Heart left ventricle (tissue), 16 donors: ENCODE measurements around the gene IGHMBP2. TPM values are rescaled to one million over a fixed set of nuclear protein-coding genes. Genes with fewer than 3 reads are reported as not detected.
"Not testable (repeated sequence)": the region's sequence is repeated elsewhere in the genome, so short reads cannot be mapped to it uniquely, and the experiment has no call there.

Experiments used
- ATAC-seq, 4 donors: fragments of 200-7000 bp; cut with Tn5 transposase; one replicate each; pipeline ENCODE4 v1.9.1; 2020 to 2022; ENCODE audit warnings: moderate library complexity in 4 of 4, mild to moderate bottlenecking in 3 of 4, moderate number of reproducible peaks in 1 of 4
- DNase-seq, 5 donors: peaks; one replicate each; pipeline ENCODE4 v3.0.0-alpha.2; 2020
- H3K27ac ChIP-seq, 12 donors: fragments of 200-600 bp; sonication (generic) in 4 of 12; one replicate each; pipeline versions ENCODE4 v1.5.0 to v1.8.0; 2016 to 2022; ENCODE audit warnings: mild to moderate bottlenecking in 2 of 12
- H3K27me3 ChIP-seq, 9 donors: fragments of 200-600 bp; sonication (generic) in 2 of 9; one replicate each; pipeline versions ENCODE4 v1.5.1 to v1.8.0; 2016 to 2022; ENCODE audit warnings: mild to moderate bottlenecking in 3 of 9
- H3K36me3 ChIP-seq, 9 donors: fragments of 200-600 bp; sonication (generic) in 2 of 9; one replicate each; pipeline versions ENCODE4 v1.5.0 to v1.8.0; 2018 to 2022; ENCODE audit warnings: mild to moderate bottlenecking in 2 of 9
- H3K4me1 ChIP-seq, 12 donors: fragments of 200-600 bp; sonication (generic) in 4 of 12; one replicate each; pipeline versions ENCODE4 v1.5.0 to v1.8.0; 2016 to 2022; ENCODE audit warnings: mild to moderate bottlenecking in 3 of 12
- H3K4me3 ChIP-seq, 12 donors: fragments of 200-600 bp; sonication (generic) in 4 of 12; one replicate each; pipeline versions ENCODE4 v1.5.0 to v1.8.0; 2017 to 2022; ENCODE audit warnings: mild to moderate bottlenecking in 9 of 12, moderate library complexity in 4 of 12
- H3K9me3 ChIP-seq, 12 donors: fragments of 200-600 bp; sonication (generic) in 4 of 12; one replicate each; pipeline versions ENCODE4 v1.5.0 to v1.8.0; 2016 to 2022; ENCODE audit warnings: mild to moderate bottlenecking in 1 of 12
- POLR2A ChIP-seq, 2 donors: fragments of 450-650 bp; IDR thresholded peaks; one replicate each; pipeline ENCODE4 v1.6.1; 2017; ENCODE audit warnings: antibody characterized with exemption in 2 of 2, mild to moderate bottlenecking in 2 of 2, moderate library complexity in 2 of 2
- WGBS, 4 donors: extraction: QIAGEN DNeasy Blood & Tissue Kit in 2 of 4; methylation state at CpG; one replicate each; pipeline versions ENCODE4 v1.1.5 to v1.1.7; 2013 to 2018; 5-methylcytosine and 5-hydroxymethylcytosine counted together
- intact Hi-C, 10 donors: fragments of 100-400 bp; cut with DNase I; formaldehyde crosslinking; loops; one replicate each; pipeline versions ENCODE4 v1.11.1 to v1.14.2; 2022
- long read RNA-seq, 3 donors: library from polyadenylated mRNA; unstranded; transcript quantifications; one replicate each; pipeline ENCODE4 v2.0.0, GENCODE V29; 2020 to 2021
- polyA plus RNA-seq, 2 donors: library from polyadenylated mRNA; stranded (reverse); fragments of 200-250 nt; gene quantifications; one replicate each; pipeline ENCODE4 v1.2.3, GENCODE V29; 2013
- total RNA-seq, 9 donors: library from RNA; depleted of rRNA in 2 of 9; stranded (reverse); fragments of >200 nt in 2 of 9; fragmentation: NEBNext Ultra II Directional in 3 of 9; extraction: Animal tissue kit (Norgen Biotek cat#: 25700) in 3 of 9; gene quantifications; one replicate each; pipeline versions ENCODE4 v1.1.0 to v1.2.4, GENCODE V29; 2016 to 2023
- TF ChIP-seq, protein P1 (sequence below), 12 donors: fragments of 200-600 bp; sonication (generic) in 4 of 12; IDR thresholded peaks; one replicate each; pipeline versions ENCODE4 v1.5.0 to v1.8.0; 2018 to 2022; ENCODE audit warnings: antibody characterized with exemption in 12 of 12, mild to moderate bottlenecking in 5 of 12
- donor health status: ischemic (EF 13 %, LVEDD 7.1; RV severe dilation, severe dysfunction).
- donor health status: healthy with polysubstance abuse.
- donor health status: DM: no; HTN: yes; CAD: no.
- donor health status: DM: no; HTN: no; CAD: no.
- donor health status: ischemic (EF 25% LVEDD 6.9; RV normal size, moderate dysfunction).
- donor health status: ischemic (EF 25% LVEDD 5.7; RV mildly dilated, moderate dysfunction).
- donor health status: healthy.
- donor health status: DM: yes; HTN: yes; CAD: no.
- donor health status: ischemic (EF 35%, LVEDD 5.7; RV mildly dilated, moderate dysfunction).
- donor health status: nonischemic (EF 11% LVEDD 7.7; RV severe dilation, severe dysfunction).
- donor health status: DM: yes; HTN: yes; CAD: no.
- donor health status: PGD.
- donor health status: ischemic (EF 29% LVEDD 5.4; RV normal size, mild dysfunction).
- donor health status: nonischemic (EF 23%, LVEDD 6.1; RV moderate dilation, normal function).

Gene IGHMBP2
- total RNA-seq (10 to 100 TPM in 6 of 9 donors, 1 to 10 TPM in 3; 8.3 to 18.9 (median 13.7) TPM), polyA plus RNA-seq (10 to 100 TPM; 10.3 to 12.6 TPM)
- long read RNA-seq, donor 1, partial matches to known transcripts = 7 of 8 reads
- long read RNA-seq, donor 1, other reads (novel, unspliced or antisense) = 0 of 8 reads
- long read RNA-seq, donor 2, transcript IGHMBP2-201 (15 exons, 3,961 nt) = major isoform, 6 of 99 reads
- long read RNA-seq, donor 2, partial matches to known transcripts = 84 of 99 reads
- long read RNA-seq, donor 2, other reads (novel, unspliced or antisense) = 6 of 99 reads
- long read RNA-seq, donor 3, transcript IGHMBP2-201 (15 exons, 3,961 nt) = major isoform, 5 of 27 reads
- long read RNA-seq, donor 3, partial matches to known transcripts = 15 of 27 reads
- long read RNA-seq, donor 3, other reads (novel, unspliced or antisense) = 3 of 27 reads

DNA sequence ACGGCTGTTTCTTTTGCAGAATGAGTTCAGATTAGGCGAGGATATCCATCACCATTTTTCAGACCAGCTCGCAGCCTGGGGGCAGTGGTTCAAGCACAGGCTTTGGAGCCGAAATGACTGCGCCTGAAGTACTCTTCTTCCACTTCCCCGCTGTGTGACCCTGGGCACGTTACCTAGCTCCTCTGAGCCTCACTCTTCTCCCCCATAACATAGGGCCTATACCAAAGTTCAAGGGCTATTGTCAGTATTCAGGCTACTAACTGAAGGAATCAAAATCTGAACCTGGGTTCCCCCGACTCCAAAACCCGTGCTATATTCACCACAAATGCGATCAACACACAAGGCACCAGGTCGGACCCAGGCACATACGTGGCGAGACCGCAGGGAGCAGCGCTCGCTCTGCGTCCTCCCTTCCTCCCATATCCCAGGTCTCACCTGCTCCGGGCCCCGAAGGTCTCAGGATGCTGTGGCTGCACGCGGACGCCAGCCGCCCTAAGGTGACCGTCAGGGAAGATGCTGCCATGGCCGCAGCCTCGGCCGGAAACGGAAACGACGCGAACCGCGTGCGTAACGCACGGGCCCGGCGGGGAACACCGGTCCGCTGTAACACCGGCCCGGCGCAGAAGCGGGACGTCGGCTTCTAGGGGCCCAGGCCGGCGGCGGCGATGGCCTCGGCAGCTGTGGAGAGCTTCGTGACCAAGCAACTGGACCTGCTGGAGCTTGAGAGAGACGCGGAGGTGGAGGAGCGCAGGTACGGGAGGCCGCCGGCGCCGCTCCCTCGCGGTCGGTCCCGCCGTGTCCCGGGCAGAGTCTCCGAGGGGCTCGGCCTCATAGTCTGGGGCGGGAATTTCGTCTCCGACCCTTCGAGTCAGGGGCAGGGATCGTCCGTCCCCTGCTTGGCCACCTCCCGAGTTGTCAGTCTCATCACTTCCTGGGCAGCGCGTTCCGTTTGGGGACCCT lies at the start of gene IGHMBP2, which contains the start of gene MRPL21:
TSS of gene IGHMBP2 (plus strand) at position 604 of the 960 bp plus-strand sequence. CDS start at position 666, 62 bp downstream.
TSS of gene MRPL21 (minus strand) at position 545 of the 960 bp plus-strand sequence. CDS start at position 523, 22 bp downstream.
- Histone ChIP-seq H3K36me3 (peaks cover 0 to 46% (median 36%) of the 10 kb centered on the region in 9 donors), H3K4me3 (peak within 1 kb of the TSS; percentile 73 to 96 (median 86)), H3K9me3 (no peaks in the 10 kb centered on the region), H3K4me1 (peaks cover 10 to 45% (median 28%) of the 10 kb centered on the region in 12 donors), H3K27me3 (no peaks in the 10 kb centered on the region), H3K27ac (peak within 1 kb of the TSS; percentile 39 to 93 (median 86))
- peak; percentile 84 to 96 (median 96) for ATAC-seq
- WGBS, 4 donors = 1 to 3% (median 1%) methylated on average over 26 to 78 of the region's 78 CpGs
- TF ChIP-seq, protein P1, sequence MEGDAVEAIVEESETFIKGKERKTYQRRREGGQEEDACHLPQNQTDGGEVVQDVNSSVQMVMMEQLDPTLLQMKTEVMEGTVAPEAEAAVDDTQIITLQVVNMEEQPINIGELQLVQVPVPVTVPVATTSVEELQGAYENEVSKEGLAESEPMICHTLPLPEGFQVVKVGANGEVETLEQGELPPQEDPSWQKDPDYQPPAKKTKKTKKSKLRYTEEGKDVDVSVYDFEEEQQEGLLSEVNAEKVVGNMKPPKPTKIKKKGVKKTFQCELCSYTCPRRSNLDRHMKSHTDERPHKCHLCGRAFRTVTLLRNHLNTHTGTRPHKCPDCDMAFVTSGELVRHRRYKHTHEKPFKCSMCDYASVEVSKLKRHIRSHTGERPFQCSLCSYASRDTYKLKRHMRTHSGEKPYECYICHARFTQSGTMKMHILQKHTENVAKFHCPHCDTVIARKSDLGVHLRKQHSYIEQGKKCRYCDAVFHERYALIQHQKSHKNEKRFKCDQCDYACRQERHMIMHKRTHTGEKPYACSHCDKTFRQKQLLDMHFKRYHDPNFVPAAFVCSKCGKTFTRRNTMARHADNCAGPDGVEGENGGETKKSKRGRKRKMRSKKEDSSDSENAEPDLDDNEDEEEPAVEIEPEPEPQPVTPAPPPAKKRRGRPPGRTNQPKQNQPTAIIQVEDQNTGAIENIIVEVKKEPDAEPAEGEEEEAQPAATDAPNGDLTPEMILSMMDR (IDR thresholded peaks at IDR 0.05) = peak in 1 of 12 donors; percentile 15
- peak in 1 of 2 donors; percentile 73 for TF ChIP-seq POLR2A (IDR thresholded peaks at IDR 0.05)
- intact Hi-C loops = loop anchor here in 4 of 10 donors (2.0 to 10.0 kb wide), 6 partner anchors 61 to 185 kb away; partner anchors contain the start of genes CPT1A (in 1 of the 4) and TPCN2 (in 1 of the 4)
- peak; percentile 82 to 92 (median 87) for DNase-seq

DNA sequence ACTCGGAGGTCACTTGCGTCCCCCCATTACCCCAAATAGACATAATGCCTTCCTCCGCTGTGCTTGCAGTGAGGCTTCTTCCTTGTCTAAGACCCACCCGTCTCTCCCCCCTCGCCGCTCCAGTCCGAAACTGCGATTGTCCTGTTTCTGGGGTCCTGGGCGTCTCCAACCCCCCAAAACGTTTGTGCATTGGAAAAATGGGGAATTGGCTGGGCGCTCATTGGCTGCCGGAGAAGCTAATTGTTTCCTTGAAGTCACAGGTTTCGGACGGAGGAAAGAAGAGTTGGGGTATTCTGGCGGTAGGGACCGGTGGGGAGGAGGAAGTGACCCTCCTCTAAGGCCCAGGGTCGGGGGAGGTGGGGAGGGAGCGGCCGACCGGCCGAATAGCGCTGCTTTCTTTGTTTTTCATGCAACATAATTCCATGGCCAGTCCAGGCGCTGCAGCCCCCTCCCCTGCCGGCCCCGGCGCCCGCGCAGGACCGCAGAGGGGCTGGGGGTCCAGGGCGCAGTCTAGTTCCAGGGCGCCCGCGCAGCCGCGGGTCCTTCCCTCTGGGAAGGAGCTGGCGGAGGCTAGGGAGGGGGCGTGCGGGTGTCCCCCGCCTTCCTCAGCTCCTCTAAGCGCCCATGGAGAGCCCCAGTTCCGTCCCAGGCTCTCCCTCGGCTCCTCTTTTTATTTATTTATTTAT lies 49.3 kb upstream of the IGHMBP2 start:
- DNase-seq = no peak
- WGBS, 4 donors = 22 to 35% (median 32%) methylated on average over 36 to 42 of the region's 42 CpGs
- no peak for ATAC-seq
- Histone ChIP-seq H3K9me3 (no peaks in the 10 kb centered on the region), H3K27me3 (peaks cover 0 to 10% (median 0%) of the 10 kb centered on the region in 9 donors), H3K4me3 (peak overlapping the region in 11 of 12 donors; percentile 41 to 66 (median 60)), H3K27ac (no peak overlapping the region), H3K36me3 (no peaks in the 10 kb centered on the region), H3K4me1 (peaks cover 0 to 24% (median 9%) of the 10 kb centered on the region in 12 donors)
- TF ChIP-seq POLR2A (IDR thresholded peaks at IDR 0.05) = no peak
- TF ChIP-seq, protein P1 (IDR thresholded peaks at IDR 0.05) = no peak
- intact Hi-C loops = loop anchor here in 2 of 10 donors (10.0 kb wide), 2 partner anchors 240 to 250 kb away; no protein-coding TSS in a partner anchor

DNA sequence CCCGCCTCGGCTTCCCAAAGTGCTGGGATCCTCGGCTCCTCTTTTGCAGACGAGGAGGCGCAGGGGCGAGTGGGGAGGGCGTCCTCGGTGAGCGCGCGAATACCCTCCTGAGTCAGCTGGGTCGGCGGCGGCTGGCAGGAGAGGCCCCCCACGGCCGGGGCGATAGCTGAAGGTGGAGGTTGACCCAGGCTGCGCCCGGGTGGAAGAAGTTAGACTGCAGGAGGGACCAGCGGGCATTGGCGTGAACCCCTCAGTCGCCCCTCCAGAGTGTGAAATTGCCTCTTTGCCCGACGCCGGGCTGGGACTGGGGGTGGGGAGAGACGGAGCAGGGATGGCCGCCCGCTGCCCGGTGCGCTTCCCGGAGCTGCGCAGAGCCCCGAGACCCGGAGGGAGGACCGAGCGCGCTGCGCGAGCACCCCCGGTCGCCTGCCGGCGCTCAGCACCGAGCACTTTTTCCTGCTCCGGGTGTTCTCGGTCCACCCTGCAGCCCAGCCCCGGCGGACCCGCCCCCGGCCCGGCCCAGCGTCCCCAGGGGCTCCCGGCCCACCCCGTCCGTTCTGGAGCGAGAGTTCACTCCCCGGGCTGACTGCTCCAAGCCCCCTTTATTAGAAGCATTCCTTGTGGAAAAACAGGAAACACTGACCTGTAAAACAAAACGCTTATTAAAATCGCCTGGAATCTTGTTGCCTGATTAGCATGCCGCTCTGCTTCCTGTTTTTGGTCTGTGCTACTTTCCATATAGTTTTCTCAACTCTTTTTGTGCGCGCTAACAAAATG lies 48.3 kb upstream of the IGHMBP2 start:
- H3K9me3 ChIP-seq = no peaks in the 10 kb centered on the region
- H3K27ac ChIP-seq = peak overlapping the region in 11 of 12 donors; percentile 40 to 77 (median 68)
- DNase-seq = peak; percentile 59 to 92 (median 68)
- intact Hi-C loops = loop anchor here in 2 of 10 donors (10.0 kb wide), 2 partner anchors 241 to 251 kb away; no protein-coding TSS in a partner anchor
- H3K4me1 ChIP-seq = peaks cover 0 to 24% (median 9%) of the 10 kb centered on the region in 12 donors
- ATAC-seq = peak; percentile 43 to 83 (median 81)
- TF ChIP-seq, protein P1 (IDR thresholded peaks at IDR 0.05) = peak in 5 of 12 donors; percentile 14 to 65 (median 53)
- TF ChIP-seq POLR2A (IDR thresholded peaks at IDR 0.05) = peak in 1 of 2 donors; percentile 39
- no peaks in the 10 kb centered on the region for H3K36me3 ChIP-seq
- peaks cover 0 to 10% (median 0%) of the 10 kb centered on the region in 9 donors for H3K27me3 ChIP-seq
- 5 to 8% (median 6%) methylated on average over 50 to 62 of the region's 62 CpGs for WGBS, 4 donors
- peak overlapping the region; percentile 41 to 66 (median 58) for H3K4me3 ChIP-seq

DNA sequence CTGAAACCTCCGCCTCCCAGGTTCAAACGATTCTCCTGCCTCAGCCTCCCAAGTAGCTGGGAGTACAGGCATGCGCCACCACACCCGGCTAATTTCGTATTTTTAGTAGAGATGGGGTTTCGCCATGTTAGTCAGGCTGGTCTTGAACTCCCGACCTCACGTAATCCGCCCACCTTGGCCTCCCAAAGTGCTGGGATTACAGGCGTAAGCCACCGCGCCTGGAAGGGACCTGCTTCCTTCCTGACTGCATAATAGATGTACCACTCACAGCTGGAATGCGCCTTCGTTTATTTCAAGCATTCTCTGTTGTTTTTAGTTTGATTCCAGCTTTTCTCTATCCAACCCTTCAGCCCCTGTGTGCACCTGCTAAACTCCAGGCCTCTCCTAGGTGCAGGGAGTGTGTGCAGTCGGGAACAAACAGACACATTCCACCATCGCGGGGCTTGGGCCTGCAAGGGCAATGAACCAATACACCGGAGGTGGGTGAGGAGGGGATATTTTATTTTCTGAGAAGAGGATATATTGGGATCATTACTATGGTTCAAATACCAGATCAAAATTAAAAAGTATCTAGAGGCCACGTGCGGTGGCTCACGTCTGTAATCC lies 47.2 kb upstream of the IGHMBP2 start:
- ATAC-seq, H3K4me3 ChIP-seq, H3K36me3 ChIP-seq, H3K9me3 ChIP-seq: not testable (repeated sequence)
- H3K27ac ChIP-seq = peak overlapping the region in 5 of 12 donors; percentile 40 to 77 (median 68)
- peak in 1 of 5 donors; percentile 12 for DNase-seq
- intact Hi-C loops = loop anchor here in 2 of 10 donors (10.0 kb wide), 2 partner anchors 242 to 252 kb away; no protein-coding TSS in a partner anchor
- H3K27me3 ChIP-seq = peaks cover 0 to 10% (median 0%) of the 10 kb centered on the region in 9 donors
- peaks cover 0 to 24% (median 9%) of the 10 kb centered on the region in 12 donors for H3K4me1 ChIP-seq
- 82 to 93% (median 89%) methylated on average over 21 of the region's 21 CpGs for WGBS, 4 donors
